ENCODE data around the gene ACACB. TPM values are rescaled to one million over a fixed set of nuclear protein-coding genes. Genes with fewer than 3 reads are reported as not detected.

The ACACB gene
- 8.0 and 9.4 TPM in 2 replicates for total RNA-seq

GRCh38 chr12:109115758-109116610, at the start of gene ACACB:
Gene ACACB (plus strand): TSS chr12:109116587. CDS start chr12:109139406, 22,819 bp downstream.

GRCh38 chr12:109093022-109093918, 23.1 kb upstream of the ACACB start, which contains the start of gene ALKBH2:
Gene ALKBH2 (minus strand): TSS chr12:109093472. CDS start chr12:109092786, 686 bp downstream.

GRCh38 chr12:109097435-109098182, 18.8 kb upstream of the ACACB start, which contains the start of gene UNG:
Gene UNG (plus strand): TSS chr12:109097597. CDS start chr12:109097680, 83 bp downstream.

GRCh38 chr12:109308534-109309380, 192.4 kb downstream of the ACACB start, which contains the start of gene FOXN4:
Gene FOXN4 (minus strand): TSS chr12:109309284. CDS start chr12:109308321, 963 bp downstream.

Other genes with a start within 250 kb of the ACACB start
- not detected in 2 replicates for gene DAO, start 236.5 kb upstream of the ACACB start, total RNA-seq
- gene SVOP, start 95.5 kb upstream of the ACACB start, total RNA-seq = under 0.01 TPM in 2 replicates
- gene USP30, start 64.0 kb upstream of the ACACB start, total RNA-seq = 14.1 and 15.8 TPM in 2 replicates
- gene ALKBH2, start 23.1 kb upstream of the ACACB start, total RNA-seq = 13.1 and 15.0 TPM in 2 replicates
- gene UNG, start 19.0 kb upstream of the ACACB start, total RNA-seq = 17.2 and 25.2 TPM in 2 replicates
- gene FOXN4, start 192.7 kb downstream of the ACACB start, total RNA-seq = not detected in 2 replicates
- not detected in 2 replicates for gene MYO1H, start 231.3 kb downstream of the ACACB start, total RNA-seq